ENCODE data around the gene RHOF.

GRCh38 chr12:121729021-121729420, 64.5 kb downstream of the RHOF start:
- TF ChIP-seq, protein P1, sequence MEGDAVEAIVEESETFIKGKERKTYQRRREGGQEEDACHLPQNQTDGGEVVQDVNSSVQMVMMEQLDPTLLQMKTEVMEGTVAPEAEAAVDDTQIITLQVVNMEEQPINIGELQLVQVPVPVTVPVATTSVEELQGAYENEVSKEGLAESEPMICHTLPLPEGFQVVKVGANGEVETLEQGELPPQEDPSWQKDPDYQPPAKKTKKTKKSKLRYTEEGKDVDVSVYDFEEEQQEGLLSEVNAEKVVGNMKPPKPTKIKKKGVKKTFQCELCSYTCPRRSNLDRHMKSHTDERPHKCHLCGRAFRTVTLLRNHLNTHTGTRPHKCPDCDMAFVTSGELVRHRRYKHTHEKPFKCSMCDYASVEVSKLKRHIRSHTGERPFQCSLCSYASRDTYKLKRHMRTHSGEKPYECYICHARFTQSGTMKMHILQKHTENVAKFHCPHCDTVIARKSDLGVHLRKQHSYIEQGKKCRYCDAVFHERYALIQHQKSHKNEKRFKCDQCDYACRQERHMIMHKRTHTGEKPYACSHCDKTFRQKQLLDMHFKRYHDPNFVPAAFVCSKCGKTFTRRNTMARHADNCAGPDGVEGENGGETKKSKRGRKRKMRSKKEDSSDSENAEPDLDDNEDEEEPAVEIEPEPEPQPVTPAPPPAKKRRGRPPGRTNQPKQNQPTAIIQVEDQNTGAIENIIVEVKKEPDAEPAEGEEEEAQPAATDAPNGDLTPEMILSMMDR (IDR thresholded peaks at IDR 0.05) = no peak
- no peak for TF ChIP-seq POLR2A (IDR thresholded peaks at IDR 0.05)

Measured in gastroesophageal sphincter (tissue), 3 donors.